HG03159 (cell line): ENCODE results near the gene DCD.

Experiments used
- ATAC-seq: cut with Tn5 transposase; IDR thresholded peaks from one replicate; pipeline ENCODE4 v1.9.1; 2021; ENCODE audit warnings: mild to moderate bottlenecking, moderate library complexity; ENCODE audit not compliant: unreplicated experiment

DCD gene

DNA sequence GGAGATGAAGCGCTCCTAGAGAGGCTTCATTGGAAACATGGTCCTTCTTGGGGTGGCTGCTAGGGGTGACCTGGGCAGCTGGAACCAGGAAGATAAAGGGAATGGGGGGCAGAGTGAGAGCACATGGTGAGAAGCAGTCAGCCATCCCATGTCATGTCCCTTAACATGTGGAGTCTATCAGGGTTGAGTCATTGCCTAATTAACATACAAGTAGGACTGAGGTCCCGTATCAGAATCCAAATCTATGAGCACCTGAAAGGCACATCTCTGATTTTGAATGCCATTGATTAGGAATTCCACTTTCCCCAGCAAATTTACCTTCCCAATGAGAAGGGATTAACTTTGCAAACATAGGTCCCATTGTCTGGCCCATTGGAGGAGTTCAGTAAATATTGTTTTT, 39.4 kb downstream of the DCD start:
- ATAC-seq, result no peak

DNA sequence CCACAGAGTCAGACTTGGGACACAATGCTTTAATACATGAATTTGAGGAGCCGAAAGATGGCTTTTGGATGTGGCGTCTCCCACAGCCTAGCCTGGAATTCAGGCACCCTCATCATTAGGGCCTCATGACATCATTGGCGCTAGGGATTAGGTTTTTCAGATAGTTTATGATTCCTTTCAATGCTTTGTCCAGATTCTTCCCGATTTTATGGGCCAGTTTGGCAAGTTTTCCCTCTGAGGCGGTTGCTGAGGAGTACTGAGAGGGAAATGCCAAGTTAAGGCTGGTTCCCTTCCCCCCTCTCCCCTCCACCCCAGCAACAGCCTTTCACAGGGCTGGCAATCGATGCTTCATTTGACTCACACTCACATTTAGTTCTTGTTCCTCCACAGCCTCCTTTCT, 40.0 kb downstream of the DCD start:
- no peak for ATAC-seq

GRCh38 chr12:54606556-54606955, 41.6 kb downstream of the DCD start:
- no peak for ATAC-seq

DNA sequence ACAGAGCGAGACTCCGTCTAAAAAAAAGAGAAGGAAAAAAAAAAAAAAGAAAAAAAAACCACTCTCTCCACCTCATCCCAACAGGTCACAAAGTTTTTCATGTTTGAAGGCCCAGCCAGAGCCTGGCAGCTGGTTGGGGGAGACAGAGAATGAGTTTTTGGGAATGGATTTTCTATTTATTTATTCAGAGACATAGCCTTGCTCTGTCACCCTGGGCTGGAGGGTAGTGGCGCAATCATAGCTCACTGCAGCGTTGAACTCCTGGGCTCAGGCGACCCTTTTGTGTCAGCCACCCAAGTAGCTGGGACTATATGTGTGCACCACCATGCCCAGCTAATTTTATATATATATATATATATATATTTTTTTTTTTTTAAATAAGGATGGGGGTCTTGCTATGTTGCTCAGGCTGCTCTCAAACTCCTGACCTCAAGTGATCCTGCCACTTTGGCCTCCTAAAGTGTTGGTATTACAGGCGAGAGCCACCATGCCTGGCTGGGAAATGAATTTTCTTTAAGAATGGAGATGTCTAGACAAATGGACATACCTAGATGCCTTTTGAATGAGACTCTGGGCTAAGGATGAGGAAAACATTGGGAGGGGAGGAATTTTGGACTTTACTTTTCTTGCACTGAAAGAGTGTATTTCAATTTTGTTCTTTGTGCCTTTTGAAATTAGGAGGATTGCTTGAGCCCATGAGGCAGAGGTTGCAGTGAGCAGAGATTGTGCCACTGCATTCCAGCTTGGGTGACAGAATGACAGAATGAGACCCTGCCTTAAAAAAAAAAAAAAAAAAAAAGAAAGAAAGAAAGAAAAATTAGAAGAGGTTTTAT, 42.8 kb downstream of the DCD start:
- ATAC-seq, result no peak

- no peak for ATAC-seq
Observed at GRCh38 chr12:54604436-54604835, 43.7 kb downstream of the DCD start.

DNA sequence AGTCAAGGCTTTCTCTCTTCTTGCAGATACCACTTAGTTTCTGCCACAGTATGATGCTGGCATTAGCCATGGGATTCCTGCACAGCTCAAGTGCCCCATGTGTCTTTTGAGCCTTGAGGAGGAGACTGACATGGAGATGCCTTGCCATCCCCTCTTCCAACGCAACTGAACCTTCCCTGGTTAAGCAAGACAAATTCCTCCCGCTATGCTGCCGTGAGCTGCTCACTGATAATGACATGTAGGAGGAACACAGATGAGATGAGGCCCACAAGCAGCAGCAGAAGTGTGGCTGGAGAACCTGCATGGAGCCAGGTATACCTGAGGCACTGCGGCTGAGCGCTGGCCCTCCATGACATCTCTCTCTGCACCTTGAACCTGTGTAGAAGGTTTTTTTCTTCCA, 44.3 kb downstream of the DCD start:
- ATAC-seq, result no peak

DNA sequence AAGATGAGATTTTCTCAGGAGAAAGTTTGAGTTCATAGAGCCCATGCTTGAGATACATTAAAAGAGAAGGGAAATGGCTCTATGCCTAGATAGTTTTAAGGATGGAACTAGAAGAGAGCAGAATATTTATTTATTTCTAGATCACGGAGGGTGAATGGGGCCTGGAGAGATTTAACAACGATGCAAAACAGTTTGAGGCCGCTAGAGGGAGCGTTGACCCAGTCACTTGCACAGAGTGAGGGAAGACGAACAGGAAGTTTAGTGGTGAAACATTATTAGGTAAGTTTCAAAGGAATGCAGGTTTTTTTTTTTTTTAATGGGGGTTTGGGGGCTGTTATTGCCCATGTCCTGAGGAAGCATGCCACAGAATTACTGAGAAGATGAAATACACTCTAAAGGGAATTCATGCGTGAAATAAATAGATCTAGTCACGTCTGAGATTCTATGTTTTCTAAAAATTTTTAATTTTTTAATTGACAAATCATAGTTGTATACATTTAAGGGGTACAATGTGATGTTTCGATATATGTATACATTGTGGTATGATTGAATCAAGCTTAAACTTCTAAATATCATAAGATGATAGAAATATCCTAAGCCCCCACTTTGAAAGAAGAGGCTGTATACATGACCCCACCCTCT, 44.9 kb downstream of the DCD start:
- peak; percentile 95 for ATAC-seq

DNA sequence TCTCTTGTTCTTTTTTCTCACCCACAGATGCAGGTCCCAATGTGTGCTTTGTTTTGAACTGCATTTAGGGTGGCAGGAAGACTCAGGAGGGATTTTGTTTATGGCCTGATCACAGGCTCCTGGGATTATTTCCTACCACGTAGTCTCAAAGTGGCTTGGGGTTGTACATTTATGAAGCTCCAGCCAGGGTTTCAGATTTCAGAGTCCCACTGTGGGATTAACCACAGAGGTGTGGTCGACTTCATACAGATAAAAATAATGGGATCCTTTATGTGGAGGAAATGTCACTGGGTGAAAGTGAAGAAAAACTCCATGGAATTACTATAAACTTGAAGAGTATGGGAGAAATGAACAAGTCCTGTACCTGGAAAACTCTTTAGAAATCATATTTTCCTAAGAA, 45.5 kb downstream of the DCD start:
- ATAC-seq, result no peak

DNA sequence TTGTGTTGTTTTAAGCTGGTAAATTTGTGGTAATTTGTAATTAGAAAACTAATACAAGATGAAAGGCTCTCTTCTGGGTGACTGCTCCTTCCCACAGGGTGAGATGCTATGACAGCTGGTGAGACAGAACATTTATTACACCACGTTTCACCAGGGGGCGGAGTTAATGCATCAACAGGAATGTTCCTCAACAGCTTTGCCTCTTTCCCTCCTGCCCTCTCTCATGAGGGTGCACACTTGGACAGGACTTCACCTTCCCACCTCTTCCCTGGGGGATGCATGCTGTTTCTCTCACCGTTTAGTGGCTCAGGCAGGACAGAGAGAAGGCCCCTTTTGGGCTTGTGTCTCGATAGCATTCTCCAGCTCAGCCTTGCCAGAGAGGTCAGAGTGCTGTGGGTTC, 46.3 kb downstream of the DCD start:
- ATAC-seq, result no peak

DNA sequence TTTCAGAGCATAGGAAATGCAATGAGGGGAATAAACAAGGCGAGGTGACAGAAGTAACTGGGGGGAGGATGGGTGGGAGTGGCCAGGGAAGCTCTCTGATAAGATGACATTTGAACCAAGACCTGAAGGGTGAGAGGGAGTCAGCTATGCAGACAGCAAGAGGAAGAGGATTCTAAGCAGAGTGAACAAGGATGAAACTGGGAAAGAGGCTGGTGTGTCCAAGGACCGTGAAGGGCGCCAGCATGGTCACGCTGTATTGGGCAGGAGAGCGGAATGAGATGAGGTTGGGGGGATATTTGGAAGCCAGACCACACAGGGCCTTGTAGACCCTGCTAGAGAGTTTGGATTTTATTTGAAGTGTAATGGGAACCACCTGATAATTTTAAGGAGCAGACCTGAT, 49.2 kb downstream of the DCD start:
- no peak for ATAC-seq

DNA sequence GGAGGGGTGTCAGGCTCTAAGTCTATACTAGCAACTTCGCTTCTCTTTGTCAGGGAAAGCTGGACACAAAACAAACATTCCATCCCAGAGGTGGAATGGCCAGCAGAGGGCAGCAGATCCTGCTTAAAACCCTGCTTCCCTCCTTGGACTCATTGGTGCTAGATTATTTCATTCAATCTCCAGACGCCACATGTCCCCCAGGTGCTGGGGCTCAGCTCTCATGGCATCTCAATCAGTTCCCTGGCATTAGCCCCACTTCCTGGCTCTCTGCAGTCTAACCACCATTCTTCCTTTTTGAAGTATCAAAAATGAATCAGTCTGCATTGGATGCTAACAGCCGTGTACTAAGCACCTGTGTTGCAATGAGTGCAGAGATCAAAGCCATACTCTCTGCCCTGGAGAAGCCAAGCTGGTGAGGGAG, 51.6 kb downstream of the DCD start:
- ATAC-seq, result no peak

DNA sequence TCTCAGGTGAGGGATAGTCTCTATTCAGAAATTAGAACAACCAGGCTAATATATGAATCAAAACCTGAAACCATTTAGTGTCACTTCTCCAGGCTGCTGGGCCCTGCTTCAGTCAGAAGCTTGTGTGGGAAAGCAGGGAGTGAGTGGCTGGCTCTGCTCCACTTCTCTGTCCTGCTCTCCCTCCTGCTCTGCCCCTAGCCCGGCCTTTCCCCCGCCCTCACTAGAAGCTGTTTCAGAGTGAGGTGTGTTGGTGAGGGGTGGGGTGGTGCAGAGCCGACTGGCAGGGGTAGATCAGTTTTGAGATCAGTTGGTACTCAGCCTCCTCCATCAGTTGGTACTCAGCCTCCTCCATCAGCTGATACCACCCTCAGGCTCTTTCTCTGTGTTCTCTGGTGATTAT, 52.7 kb downstream of the DCD start:
- ATAC-seq, result no peak
